IMR-90 (cell line): ENCODE data around the gene CCDC152. TPM values are rescaled to one million over a fixed set of nuclear protein-coding genes. Genes with fewer than 3 reads are reported as not detected.

ENCODE experiments used
- ATAC-seq: fragments of 200-7000 bp; cut with Tn5 transposase; 2 replicates; pipeline ENCODE4 v1.9.1; 2020; ENCODE audit warnings: low read depth, mild to moderate bottlenecking, moderate library complexity
- BruUV-seq: library from RNA; stranded (reverse); fragments of 400-500 nt; replicated peaks from 2 replicates; lab custom pipeline; 2021; lab: Mats Ljungman, UMichigan
- CTCF ChIA-PET: fragments of 300-600 bp; formaldehyde crosslinking; extraction: SDS; loops from one replicate; lab custom pipeline; 2021; ENCODE audit warnings: antibody characterized with exemption; lab: Yijun Ruan, JAX
- POLR2A ChIA-PET: fragments of 300-600 bp; sonication (Branson Sonifier 250); formaldehyde crosslinking; loops from one replicate; lab custom pipeline; 2022; ENCODE audit warnings: antibody characterized with exemption; ENCODE audit not compliant: unreplicated experiment; lab: Charles Lee
- DNase-seq: peaks from one replicate; pipeline ENCODE4 v3.0.0; 2013
- H2AFZ ChIP-seq: replicated peaks from 2 replicates; pipeline ENCODE3; 2013; ENCODE audit warnings: low read length, mild to moderate bottlenecking; ENCODE audit not compliant: poor library complexity
- H2AK5ac ChIP-seq: 2 replicates; pipeline ENCODE4 v1.6.1; 2013; ENCODE audit warnings: low read depth, low read length, inconsistent platforms
- H2AK9ac ChIP-seq: replicated peaks from 2 replicates; pipeline ENCODE3; 2013; ENCODE audit warnings: mild to moderate bottlenecking, low read depth, low read length, moderate library complexity; ENCODE audit not compliant: poor library complexity
- H2BK120ac ChIP-seq: 2 replicates; pipeline ENCODE4 v1.6.1; 2013; ENCODE audit warnings: low read depth, low read length, inconsistent platforms
- H2BK15ac ChIP-seq: 3 replicates; pipeline ENCODE4 v1.6.1; 2013; ENCODE audit warnings: low read depth, low read length, inconsistent platforms
- H2BK20ac ChIP-seq: 2 replicates; pipeline ENCODE4 v1.6.1; 2013; ENCODE audit warnings: low read depth, mild to moderate bottlenecking, inconsistent platforms, low read length, moderate library complexity
- H2BK5ac ChIP-seq: 2 replicates; pipeline ENCODE4 v1.6.1; 2013; ENCODE audit warnings: mild to moderate bottlenecking, low read depth, low read length, inconsistent platforms; ENCODE audit not compliant: poor library complexity, severe bottlenecking
- H3K14ac ChIP-seq: replicated peaks from 2 replicates; pipeline ENCODE4 v1.6.1; 2013; ENCODE audit warnings: low read depth, low read length, inconsistent platforms
- H3K18ac ChIP-seq: 2 replicates; pipeline ENCODE4 v1.6.1; 2013; ENCODE audit warnings: low read depth, low read length, control low read depth
- H3K23ac ChIP-seq: 2 replicates; pipeline ENCODE4 v1.6.1; 2013; ENCODE audit warnings: low read depth, low read length, inconsistent platforms
- H3K27ac ChIP-seq: 2 replicates; pipeline ENCODE4 v1.5.1; 2013; ENCODE audit warnings: mild to moderate bottlenecking, control low read depth, low read length; ENCODE audit not compliant: insufficient read depth
- H3K27me3 ChIP-seq: 2 replicates; pipeline ENCODE4 v1.6.1; 2013; ENCODE audit warnings: low read length; ENCODE audit not compliant: control insufficient read depth, insufficient read depth
- H3K36me3 ChIP-seq: 2 replicates; pipeline ENCODE4 v1.6.1; 2013; ENCODE audit warnings: low read length, mixed read lengths; ENCODE audit not compliant: control insufficient read depth, insufficient read depth
- H3K4ac ChIP-seq: 2 replicates; pipeline ENCODE4 v1.6.1; 2013; ENCODE audit warnings: low read depth, low read length, inconsistent platforms
- H3K4me1 ChIP-seq: 2 replicates; pipeline ENCODE4 v1.6.1; 2013; ENCODE audit warnings: low read length, mixed read lengths; ENCODE audit not compliant: control insufficient read depth, insufficient read depth
- H3K4me2 ChIP-seq: 2 replicates; pipeline ENCODE4 v1.6.1; 2013; ENCODE audit warnings: low read depth, mild to moderate bottlenecking, control low read depth, low read length, moderate library complexity
- H3K4me3 ChIP-seq: 2 replicates; pipeline ENCODE4 v1.5.1; 2013; ENCODE audit warnings: low read depth, mild to moderate bottlenecking, control low read depth, low read length, moderate library complexity; ENCODE audit not compliant: insufficient read depth
- H3K56ac ChIP-seq: 2 replicates; pipeline ENCODE4 v1.6.1; 2013; ENCODE audit warnings: low read length, inconsistent platforms; ENCODE audit not compliant: insufficient read depth; ENCODE audit errors: extremely low read depth
- H3K79me1 ChIP-seq, 2 experiments: 2 replicates each; pipeline ENCODE4 v1.6.1; 2013; ENCODE audit warnings: low read length in 2 of 2, inconsistent platforms in 1 of 2, low read depth in 1 of 2
- H3K9ac ChIP-seq: 2 replicates; pipeline ENCODE4 v1.6.1; 2013; ENCODE audit warnings: low read depth, low read length, control low read depth
- H3K9me1 ChIP-seq: 2 replicates; pipeline ENCODE4 v1.6.1; 2013; ENCODE audit warnings: low read length, inconsistent platforms; ENCODE audit not compliant: insufficient read depth
- H3K9me3 ChIP-seq: 2 replicates; pipeline ENCODE4 v1.6.1; 2013; ENCODE audit warnings: low read length; ENCODE audit not compliant: control insufficient read depth, insufficient read depth
- H4K20me1 ChIP-seq: 2 replicates; pipeline ENCODE4 v1.6.1; 2013; ENCODE audit warnings: low read length, inconsistent platforms; ENCODE audit not compliant: insufficient read depth
- H4K5ac ChIP-seq: 2 replicates; pipeline ENCODE4 v1.6.1; 2013; ENCODE audit warnings: mild to moderate bottlenecking, low read depth, low read length, control low read depth
- H4K8ac ChIP-seq, 2 experiments: 2 replicates each; pipeline ENCODE4 v1.6.1; 2013; ENCODE audit warnings: low read depth in 2 of 2, low read length in 2 of 2, control low read depth in 1 of 2, inconsistent platforms in 1 of 2
- H4K91ac ChIP-seq: 2 replicates; pipeline ENCODE4 v1.6.1; 2013; ENCODE audit warnings: low read depth, low read length, inconsistent platforms; ENCODE audit not compliant: insufficient read depth
- CHD1 ChIP-seq: IDR thresholded peaks from 2 replicates; pipeline ENCODE4 v1.6.1; 2012; ENCODE audit warnings: low read depth, low read length, improper control_type of control experiment
- MAZ ChIP-seq: IDR thresholded peaks from 2 replicates; pipeline ENCODE4 v1.6.1; 2012; ENCODE audit warnings: low read depth, mild to moderate bottlenecking, low read length, improper control_type of control experiment, moderate library complexity, borderline replicate concordance
- MXI1 ChIP-seq: IDR thresholded peaks from 2 replicates; pipeline ENCODE4 v1.6.1; 2012; ENCODE audit warnings: low read depth, mild to moderate bottlenecking, low read length, moderate library complexity, borderline replicate concordance
- NFE2L2 ChIP-seq: fragments of 150-350 bp; IDR thresholded peaks from 2 replicates; pipeline ENCODE4 v1.6.1; 2016; ENCODE audit warnings: low read depth, mild to moderate bottlenecking, low read length
- RFX5 ChIP-seq: IDR thresholded peaks from 2 replicates; pipeline ENCODE4 v1.8.0; 2012; ENCODE audit warnings: low read depth, mild to moderate bottlenecking, low read length, moderate library complexity
- WGBS, 2 experiments: methylation state at CpG; one replicate each; pipeline versions ENCODE4 v1.1.5 to v1.1.7; 2013; ENCODE audit warnings: missing lambda C conversion rate in 2 of 2; ENCODE audit not compliant: insufficient read length in 1 of 2; ENCODE audit errors: extremely low coverage in 2 of 2; 5-methylcytosine and 5-hydroxymethylcytosine counted together
- dilution Hi-C: fragments of 300-500 bp; cut with HindIII; formaldehyde crosslinking; loops from one replicate; pipeline ENCODE4 v1.14.3; 2018; ENCODE audit warnings: low sequenced_read_pairs; ENCODE audit not compliant: unreplicated experiment
- in situ Hi-C: fragments of 300-500 bp; cut with MboI; formaldehyde crosslinking; loops from 3 replicates; pipeline ENCODE4 v1.14.3; 2019; ENCODE audit warnings: low sequenced_read_pairs, inconsistent platforms, mixed read lengths
- intact Hi-C: fragments of 100-400 bp; cut with micrococcal nuclease; formaldehyde crosslinking; loops from 2 replicates; pipeline ENCODE4 v1.10.0; 2022
- polyA plus RNA-seq, 3 experiments: library from polyadenylated mRNA; depleted of rRNA; stranded (reverse); fragments of >200 nt; gene quantifications; 2 replicates each; pipeline ENCODE4 v1.2.3, GENCODE V29; 2012; ENCODE audit warnings: low replicate concordance in 1 of 3
- total RNA-seq: library from RNA; depleted of rRNA; stranded (reverse); fragments of >200 nt; gene quantifications from 2 replicates; pipeline ENCODE4 v1.2.3, GENCODE V29; 2012
- TF ChIP-seq, protein P1 (sequence below): fragments of 150-350 bp; IDR thresholded peaks from 2 replicates; pipeline ENCODE4 v1.6.1; 2016; ENCODE audit warnings: low read depth, mild to moderate bottlenecking, low read length, moderate library complexity, borderline replicate concordance
- TF ChIP-seq, protein P2 (sequence below): conservative IDR thresholded peaks from 2 replicates; pipeline ENCODE4 v1.5.1; 2012; ENCODE audit warnings: mild to moderate bottlenecking, low read depth, low read length, improper control_type of control experiment

Gene CCDC152
- total and polyA plus RNA-seq, 2 of the 4 experiments (the other 2 are of a cell fraction): 0.87 to 0.90 TPM

DNA sequence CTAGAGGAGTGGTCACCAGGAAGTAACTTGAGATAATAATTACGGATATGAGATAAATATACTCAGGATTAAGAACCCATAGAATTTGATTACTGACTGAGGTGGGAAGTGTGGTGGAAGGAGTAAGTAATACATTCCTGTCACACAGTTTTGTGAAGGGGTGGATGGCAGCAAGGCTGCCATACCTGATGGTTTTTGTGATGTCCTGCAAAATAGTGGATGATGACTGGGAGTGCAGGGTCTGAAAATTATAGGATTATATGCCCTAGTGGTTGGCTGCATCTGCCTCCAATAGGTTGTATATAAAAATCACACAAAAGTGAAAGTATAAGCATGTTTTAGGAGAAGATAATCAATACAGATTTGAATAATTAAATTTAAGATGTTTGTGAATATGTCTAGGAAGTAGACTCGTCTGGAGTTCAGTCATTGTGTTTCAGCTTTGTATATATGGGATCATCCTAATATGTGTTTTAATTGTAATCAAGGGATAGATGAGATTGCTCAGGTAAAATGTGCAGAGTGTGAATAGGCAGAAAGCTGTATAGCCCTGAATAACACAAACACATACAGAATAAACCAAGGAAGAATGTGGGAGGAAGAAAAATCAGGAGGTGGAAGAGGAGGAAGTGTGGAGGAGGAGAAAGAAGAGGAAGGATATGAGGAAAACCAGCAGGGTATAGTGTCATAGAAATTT lies 49.5 kb downstream of the CCDC152 start:
- no peaks in the 10 kb centered on the region for H3K9me3 ChIP-seq
- H3K36me3 ChIP-seq: no peaks in the 10 kb centered on the region
- no peak overlapping the region for H2BK120ac ChIP-seq
- intact Hi-C loops: no loop called here
- H2BK5ac ChIP-seq: no peak overlapping the region
- ATAC-seq (no peak), DNase-seq (no peak)
- H3K4ac ChIP-seq: no peak overlapping the region
- no peak overlapping the region for H3K9ac ChIP-seq
- ChIA-PET CTCF (no interaction called here), POLR2A (no interaction called here)
- H4K5ac ChIP-seq: no peak overlapping the region
- H3K9me1 ChIP-seq: no peaks in the 10 kb centered on the region
- H3K4me2 ChIP-seq: no peak overlapping the region
- WGBS, 2 experiments: 80% methylated on average over 1 of the region's 2 CpGs; no CpG with 5 or more reads in 1 of the 2 experiments
- dilution Hi-C loops: no loop called here
- no peak overlapping the region for H2AFZ ChIP-seq
- H3K23ac ChIP-seq: no peak overlapping the region
- no peaks in the 10 kb centered on the region for H3K27me3 ChIP-seq
- no peak overlapping the region for H3K56ac ChIP-seq
- no peak overlapping the region for H3K14ac ChIP-seq
- H3K18ac ChIP-seq: no peak overlapping the region
- H4K20me1 ChIP-seq: no peaks in the 10 kb centered on the region
- BruUV-seq: no TSS peak
- H4K91ac ChIP-seq: no peak overlapping the region
- in situ Hi-C loops: no loop called here
- no peak overlapping the region for H3K4me3 ChIP-seq
- no peak overlapping the region for H2AK9ac ChIP-seq
- H4K8ac ChIP-seq: no peak overlapping the region
- H3K79me1 ChIP-seq: no peaks in the 10 kb centered on the region
- TF ChIP-seq RFX5: no peak
- TF ChIP-seq, protein P1, sequence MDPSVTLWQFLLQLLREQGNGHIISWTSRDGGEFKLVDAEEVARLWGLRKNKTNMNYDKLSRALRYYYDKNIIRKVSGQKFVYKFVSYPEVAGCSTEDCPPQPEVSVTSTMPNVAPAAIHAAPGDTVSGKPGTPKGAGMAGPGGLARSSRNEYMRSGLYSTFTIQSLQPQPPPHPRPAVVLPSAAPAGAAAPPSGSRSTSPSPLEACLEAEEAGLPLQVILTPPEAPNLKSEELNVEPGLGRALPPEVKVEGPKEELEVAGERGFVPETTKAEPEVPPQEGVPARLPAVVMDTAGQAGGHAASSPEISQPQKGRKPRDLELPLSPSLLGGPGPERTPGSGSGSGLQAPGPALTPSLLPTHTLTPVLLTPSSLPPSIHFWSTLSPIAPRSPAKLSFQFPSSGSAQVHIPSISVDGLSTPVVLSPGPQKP: no peak
- TF ChIP-seq, protein P2, sequence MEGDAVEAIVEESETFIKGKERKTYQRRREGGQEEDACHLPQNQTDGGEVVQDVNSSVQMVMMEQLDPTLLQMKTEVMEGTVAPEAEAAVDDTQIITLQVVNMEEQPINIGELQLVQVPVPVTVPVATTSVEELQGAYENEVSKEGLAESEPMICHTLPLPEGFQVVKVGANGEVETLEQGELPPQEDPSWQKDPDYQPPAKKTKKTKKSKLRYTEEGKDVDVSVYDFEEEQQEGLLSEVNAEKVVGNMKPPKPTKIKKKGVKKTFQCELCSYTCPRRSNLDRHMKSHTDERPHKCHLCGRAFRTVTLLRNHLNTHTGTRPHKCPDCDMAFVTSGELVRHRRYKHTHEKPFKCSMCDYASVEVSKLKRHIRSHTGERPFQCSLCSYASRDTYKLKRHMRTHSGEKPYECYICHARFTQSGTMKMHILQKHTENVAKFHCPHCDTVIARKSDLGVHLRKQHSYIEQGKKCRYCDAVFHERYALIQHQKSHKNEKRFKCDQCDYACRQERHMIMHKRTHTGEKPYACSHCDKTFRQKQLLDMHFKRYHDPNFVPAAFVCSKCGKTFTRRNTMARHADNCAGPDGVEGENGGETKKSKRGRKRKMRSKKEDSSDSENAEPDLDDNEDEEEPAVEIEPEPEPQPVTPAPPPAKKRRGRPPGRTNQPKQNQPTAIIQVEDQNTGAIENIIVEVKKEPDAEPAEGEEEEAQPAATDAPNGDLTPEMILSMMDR: no peak
- TF ChIP-seq MAZ: no peak
- TF ChIP-seq CHD1: no peak
- no peak for TF ChIP-seq MXI1
- no peak for TF ChIP-seq NFE2L2
- H2BK20ac ChIP-seq: no peak overlapping the region
- H3K27ac ChIP-seq: no peak overlapping the region
- H2AK5ac ChIP-seq: no peak overlapping the region
- H3K4me1 ChIP-seq: no peaks in the 10 kb centered on the region
- H2BK15ac ChIP-seq: no peak overlapping the region
